H9 (cell line): ENCODE measurements around the gene ARHGAP5. TPM values are rescaled to one million over a fixed set of nuclear protein-coding genes. Genes with fewer than 3 reads are reported as not detected.

Experiments
- DNase-seq: peaks from one replicate; pipeline ENCODE4 v3.0.0-alpha.2; 2017
- H2AFZ ChIP-seq: one replicate; pipeline ENCODE4 v1.6.1; 2013; ENCODE audit warnings: mild to moderate bottlenecking, low read length, control low read depth, moderate library complexity
- H2AK5ac ChIP-seq: 2 replicates; pipeline ENCODE4 v1.6.1; 2013; ENCODE audit warnings: low read length, control low read depth, mixed read lengths; ENCODE audit not compliant: insufficient read length
- H2BK120ac ChIP-seq: one replicate; pipeline ENCODE4 v1.6.1; 2013; ENCODE audit warnings: low read depth, mild to moderate bottlenecking, low read length, control low read depth, inconsistent platforms; ENCODE audit not compliant: poor library complexity, severe bottlenecking
- H2BK12ac ChIP-seq: 2 replicates; pipeline ENCODE4 v1.6.1; 2013; ENCODE audit warnings: low read length, control low read depth, mixed read lengths, low read depth; ENCODE audit not compliant: insufficient read length
- H2BK15ac ChIP-seq: 2 replicates; pipeline ENCODE4 v1.6.1; 2013; ENCODE audit warnings: low read depth, low read length, control low read depth
- H2BK20ac ChIP-seq: one replicate; pipeline ENCODE4 v1.6.1; 2013; ENCODE audit warnings: low read depth, mild to moderate bottlenecking, low read length, control low read depth, inconsistent platforms; ENCODE audit not compliant: poor library complexity, severe bottlenecking
- H2BK5ac ChIP-seq: 2 replicates; pipeline ENCODE4 v1.6.1; 2013; ENCODE audit warnings: low read length, control low read depth, mixed read lengths; ENCODE audit not compliant: insufficient read length
- H3K14ac ChIP-seq: 2 replicates; pipeline ENCODE4 v1.6.1; 2013; ENCODE audit warnings: low read length, control low read depth; ENCODE audit not compliant: insufficient read depth
- H3K18ac ChIP-seq: 2 replicates; pipeline ENCODE4 v1.6.1; 2013; ENCODE audit warnings: low read depth, mild to moderate bottlenecking, mixed read lengths, low read length, control low read depth; ENCODE audit not compliant: insufficient read length
- H3K23ac ChIP-seq: 2 replicates; pipeline ENCODE4 v1.6.1; 2013; ENCODE audit warnings: low read length, control low read depth, mixed read lengths, low read depth; ENCODE audit not compliant: insufficient read length
- H3K23me2 ChIP-seq: 2 replicates; pipeline ENCODE4 v1.6.1; 2013; ENCODE audit warnings: low read depth, mild to moderate bottlenecking, mixed read lengths, low read length, control low read depth; ENCODE audit not compliant: insufficient read length, poor library complexity, severe bottlenecking
- H3K27ac ChIP-seq: 2 replicates; pipeline ENCODE4 v1.5.1; 2013; ENCODE audit warnings: low read length, control low read depth, mixed read lengths, low read depth; ENCODE audit not compliant: insufficient read length
- H3K27me3 ChIP-seq: 2 replicates; pipeline ENCODE4 v1.6.1; 2013; ENCODE audit warnings: low read length, control low read depth, inconsistent platforms; ENCODE audit not compliant: insufficient read depth
- H3K4ac ChIP-seq: 2 replicates; pipeline ENCODE4 v1.6.1; 2013; ENCODE audit warnings: low read depth, mild to moderate bottlenecking, control low read depth, inconsistent platforms, low read length, moderate library complexity
- H3K4me1 ChIP-seq: 2 replicates; pipeline ENCODE4 v1.6.1; 2013; ENCODE audit warnings: low read length, control low read depth, inconsistent platforms; ENCODE audit not compliant: insufficient read depth
- H3K4me2 ChIP-seq: 2 replicates; pipeline ENCODE4 v1.6.1; 2013; ENCODE audit warnings: low read length, control low read depth, mixed read lengths; ENCODE audit not compliant: insufficient read length, insufficient read depth
- H3K56ac ChIP-seq: 2 replicates; pipeline ENCODE4 v1.6.1; 2013; ENCODE audit warnings: low read depth, mild to moderate bottlenecking, mixed read lengths, low read length, control low read depth; ENCODE audit not compliant: insufficient read length
- H3K79me1 ChIP-seq: 2 replicates; pipeline ENCODE4 v1.6.1; 2013; ENCODE audit warnings: low read depth, mild to moderate bottlenecking, moderate library complexity, low read length, control low read depth, inconsistent platforms; ENCODE audit not compliant: insufficient read depth, poor library complexity, severe bottlenecking
- H3K79me2 ChIP-seq: 2 replicates; pipeline ENCODE4 v1.6.1; 2013; ENCODE audit warnings: low read length, control low read depth, inconsistent platforms; ENCODE audit not compliant: insufficient read depth
- H3K9ac ChIP-seq: 2 replicates; pipeline ENCODE4 v1.6.1; 2013; ENCODE audit warnings: low read length, control low read depth, mixed read lengths; ENCODE audit not compliant: insufficient read length; ENCODE audit errors: extremely low read depth
- H3K9me3 ChIP-seq: one replicate; pipeline ENCODE4 v1.6.1; 2013; ENCODE audit warnings: low read depth, low read length, inconsistent platforms; ENCODE audit not compliant: control insufficient read depth
- H3T11ph ChIP-seq: one replicate; pipeline ENCODE4 v1.6.1; 2013; ENCODE audit warnings: mild to moderate bottlenecking, low read length, control low read depth, inconsistent platforms
- H4K20me1 ChIP-seq: one replicate; pipeline ENCODE4 v1.6.1; 2013; ENCODE audit not compliant: control insufficient read depth, insufficient read length, insufficient read depth
- H4K5ac ChIP-seq: 2 replicates; pipeline ENCODE4 v1.6.1; 2013; ENCODE audit warnings: low read depth, mild to moderate bottlenecking, mixed read lengths, low read length, control low read depth; ENCODE audit not compliant: insufficient read length
- H4K8ac ChIP-seq: replicated peaks from 2 replicates; pipeline ENCODE4 v1.6.1; 2013; ENCODE audit warnings: low read length, control low read depth, mixed read lengths, low read depth; ENCODE audit not compliant: insufficient read length
- H4K91ac ChIP-seq: 2 replicates; pipeline ENCODE4 v1.6.1; 2013; ENCODE audit warnings: low read depth, mild to moderate bottlenecking, moderate library complexity, mixed read lengths, low read length, control low read depth; ENCODE audit not compliant: insufficient read length
- H3K27ac Mint-ChIP-seq, 3 experiments: 2 replicates in 2 of 3; 3 replicates in 1 of 3; pipeline ENCODE4 v1.8.0; 2020 to 2021; ENCODE audit warnings: mixed read lengths in 3 of 3, mild to moderate bottlenecking in 1 of 3, moderate library complexity in 1 of 3
- H3K27me3 Mint-ChIP-seq: 2 replicates; pipeline ENCODE4 v1.8.0; 2021; ENCODE audit warnings: low read depth, mild to moderate bottlenecking, moderate library complexity, mixed read lengths
- H3K36me3 Mint-ChIP-seq, 3 experiments: 2 replicates in 2 of 3; 3 replicates in 1 of 3; pipeline ENCODE4 v1.8.0; 2020 to 2021; ENCODE audit warnings: low read depth in 3 of 3, mixed read lengths in 3 of 3; ENCODE audit not compliant: insufficient read depth in 1 of 3
- H3K4me1 Mint-ChIP-seq, 2 experiments: 2 replicates each; pipeline ENCODE4 v1.8.0; 2020; ENCODE audit warnings: mixed read lengths in 2 of 2
- H3K4me3 Mint-ChIP-seq, 2 experiments: 2 replicates in 1 of 2; 3 replicates in 1 of 2; pipeline ENCODE4 v1.8.0; 2020 to 2021; ENCODE audit warnings: mild to moderate bottlenecking in 2 of 2, mixed read lengths in 2 of 2, moderate library complexity in 1 of 2
- H3K9me3 Mint-ChIP-seq, 2 experiments: 2 replicates in 1 of 2; 3 replicates in 1 of 2; pipeline ENCODE4 v1.8.0; 2020; ENCODE audit warnings: mild to moderate bottlenecking in 2 of 2, mixed read lengths in 2 of 2, moderate library complexity in 1 of 2
- CTCF ChIP-seq: fragments of 200-600 bp; sonication (generic); conservative IDR thresholded peaks from 3 replicates; pipeline ENCODE4 v1.8.0; 2021; ENCODE audit warnings: antibody characterized with exemption, mild to moderate bottlenecking
- WGBS: extraction: QIAGEN DNeasy Blood & Tissue Kit; methylation state at CpG from one replicate; pipeline ENCODE4 v1.1.7; 2013; ENCODE audit warnings: missing lambda C conversion rate, low lambda C conversion rate, mixed read lengths; ENCODE audit not compliant: insufficient read length; ENCODE audit errors: extremely low coverage; 5-methylcytosine and 5-hydroxymethylcytosine counted together
- total RNA-seq: library from RNA; stranded (reverse); gene quantifications from 2 replicates; pipeline ENCODE4 v1.2.1, GENCODE V29; 2021

ARHGAP5 gene
- total RNA-seq, 1 experiment from 2014 or later: 73.8 TPM

- no peak overlapping the region for H2AK5ac ChIP-seq
- DNase-seq: no peak
- no peak overlapping the region for H3K27ac ChIP-seq
- H2BK20ac ChIP-seq: no peak overlapping the region
- no peak overlapping the region for H4K91ac ChIP-seq
- H3K4me1 ChIP-seq: no peaks in the 10 kb centered on the region
- no peak overlapping the region for H3K18ac ChIP-seq
- Mint-ChIP-seq H3K27me3 (no peaks in the 10 kb centered on the region), H3K4me1 (peaks cover 7 to 9% of the 10 kb centered on the region in 2 experiments), H3K9me3 (no peaks in the 10 kb centered on the region; a peak in 1 of 5 replicates), H3K27ac (no peak overlapping the region), H3K36me3 (no peaks in the 10 kb centered on the region; a peak in 1 of 7 replicates), H3K4me3 (no peak overlapping the region)
- H3K4ac ChIP-seq: no peak overlapping the region
- peak; percentile 77 for TF ChIP-seq CTCF
- no peaks in the 10 kb centered on the region for H3K79me1 ChIP-seq
- no peak overlapping the region for H3K23ac ChIP-seq
- no peak overlapping the region for H3T11ph ChIP-seq
- no peak overlapping the region for H2BK12ac ChIP-seq
- H3K79me2 ChIP-seq: peaks cover 2% of the 10 kb centered on the region; the same call in 1 of the 2 replicates
- no peaks in the 10 kb centered on the region for H3K27me3 ChIP-seq
- no CpG with 5 or more reads among the region's 6 CpGs for WGBS
- no peaks in the 10 kb centered on the region for H3K9me3 ChIP-seq
- no peaks in the 10 kb centered on the region for H4K20me1 ChIP-seq
- no peak overlapping the region for H3K14ac ChIP-seq
- no peak overlapping the region for H3K4me2 ChIP-seq
- no peak overlapping the region for H3K56ac ChIP-seq
- H3K9ac ChIP-seq: no peak overlapping the region
- no peak overlapping the region for H4K8ac ChIP-seq
- peaks cover 11% of the 10 kb centered on the region for H3K23me2 ChIP-seq
- H2BK5ac ChIP-seq: no peak overlapping the region
- no peak overlapping the region for H2BK15ac ChIP-seq
- H4K5ac ChIP-seq: no peak overlapping the region
- H2BK120ac ChIP-seq: no peak overlapping the region
- no peak overlapping the region for H2AFZ ChIP-seq
Measured at GRCh38 chr14:32073537-32074189, 3.4 kb upstream of the ARHGAP5 start.
